Measurements from ENCODE around the gene SLC4A3.
"Not testable (repeated sequence)": the region's sequence is repeated elsewhere in the genome, so short reads cannot be mapped to it uniquely, and the experiment has no call there.

Gene SLC4A3

DNA sequence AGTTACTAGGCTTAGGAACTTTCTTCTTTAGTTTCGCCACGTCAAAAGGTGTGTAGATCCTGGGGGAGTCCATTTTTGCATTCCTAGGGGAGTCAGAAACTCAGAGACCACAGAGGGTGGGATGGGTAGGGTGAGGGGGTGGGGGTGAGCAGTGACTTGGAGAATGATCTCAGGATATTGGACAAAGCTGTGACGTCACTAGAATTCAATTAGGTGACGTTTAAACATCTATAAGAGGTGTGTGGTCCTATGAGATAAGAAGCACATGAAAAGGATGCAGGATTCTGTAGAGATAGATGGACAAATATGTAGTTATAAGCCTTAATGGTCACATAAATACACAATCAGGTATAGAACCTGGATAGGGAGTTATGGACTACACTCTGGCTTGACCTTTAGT lies 21.5 kb downstream of the SLC4A3 start:
- DNase-seq: no peak

DNA sequence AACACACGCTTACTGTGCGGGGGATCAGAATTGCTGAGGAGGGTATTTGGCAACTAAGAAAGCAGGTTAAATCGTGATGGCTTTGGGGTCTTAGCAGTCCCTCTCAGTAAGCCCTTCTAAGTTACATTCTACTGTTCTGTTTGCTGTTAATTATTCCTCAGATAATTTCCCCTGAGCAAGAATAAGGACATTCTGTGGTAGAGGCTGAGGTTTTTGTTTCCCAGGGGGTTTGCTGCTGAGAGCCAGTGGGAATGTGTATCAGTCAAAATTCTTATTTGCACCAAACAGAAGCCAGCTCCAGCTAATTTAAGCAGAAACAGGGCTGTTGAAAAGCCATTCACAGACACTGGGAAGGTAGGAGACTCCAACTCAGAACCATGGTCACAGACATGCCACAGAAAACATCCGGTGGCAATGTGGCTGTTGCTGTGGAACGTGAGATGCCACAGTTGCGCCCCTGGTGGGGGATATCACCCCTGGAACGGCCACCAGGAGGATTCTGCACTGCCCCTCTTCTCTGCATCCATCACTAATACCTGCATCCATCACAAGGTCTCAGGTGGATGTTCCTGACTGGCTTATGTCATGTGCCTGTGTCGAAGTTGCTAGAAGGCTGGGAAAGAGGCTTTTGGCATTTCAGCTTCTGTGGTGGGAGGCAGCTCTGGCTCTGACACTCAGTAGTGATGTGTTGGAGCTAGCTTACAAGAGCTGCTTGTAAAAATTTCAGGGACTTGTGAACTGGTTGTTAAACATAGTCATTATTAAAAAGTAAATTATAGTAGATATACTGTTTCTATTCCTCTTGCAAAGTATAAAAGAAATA lies 23.2 kb downstream of the SLC4A3 start:
- DNase-seq: no peak

DNA sequence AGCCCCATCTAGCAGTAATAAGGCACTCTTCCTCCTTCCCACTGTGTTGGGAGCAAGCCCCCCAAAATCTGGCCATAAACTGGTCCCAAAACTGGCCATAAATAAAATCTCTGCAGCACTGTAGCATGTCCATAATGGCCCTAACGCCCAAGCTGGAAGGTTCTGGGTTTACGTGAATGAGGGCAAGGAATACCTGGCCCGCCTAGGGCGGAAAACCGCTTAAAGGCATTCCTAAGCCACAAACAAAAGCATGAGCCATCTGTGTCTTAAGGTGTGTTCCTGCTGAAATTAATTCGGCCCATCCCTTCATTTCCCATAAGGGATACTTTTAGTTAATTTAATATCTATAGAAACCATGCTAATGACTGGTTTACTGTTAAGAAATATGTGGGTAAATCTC lies 24.2 kb downstream of the SLC4A3 start:
- DNase-seq: not testable (repeated sequence)

GRCh38 chr2:219656526-219656925 lies 29.1 kb downstream of the SLC4A3 start:
- no peak for DNase-seq

DNA sequence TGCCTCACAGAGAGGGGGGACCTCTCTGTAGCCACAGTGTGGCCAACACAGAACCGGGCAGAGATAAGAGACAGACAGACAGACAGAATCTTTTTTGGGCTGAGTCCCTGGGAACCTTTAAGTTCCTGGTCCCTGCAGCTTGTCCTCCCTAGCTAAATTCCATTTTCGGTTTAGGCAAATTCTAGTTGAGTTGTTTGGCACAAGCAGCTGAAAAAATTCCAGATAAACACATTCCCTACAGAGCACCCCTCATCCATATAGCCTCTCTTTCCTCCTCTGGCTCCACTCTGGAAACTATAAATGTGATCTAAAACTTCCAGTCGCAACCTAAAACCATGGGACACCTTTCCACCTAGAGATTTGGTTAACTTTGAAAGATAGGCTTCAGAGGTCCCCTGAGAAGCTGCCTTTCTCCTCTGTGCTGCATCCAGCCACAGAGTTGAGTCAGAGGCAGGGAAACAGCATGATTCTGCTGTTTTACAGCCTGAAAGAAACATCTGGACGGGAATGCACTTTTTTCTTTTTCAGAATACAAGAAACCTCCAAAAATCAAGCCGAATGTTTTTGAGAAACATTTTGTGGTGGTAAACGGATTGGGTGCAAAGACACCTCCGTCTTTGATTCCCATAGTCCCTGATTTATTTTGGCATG lies 30.9 kb downstream of the SLC4A3 start:
- no peak for DNase-seq

DNA sequence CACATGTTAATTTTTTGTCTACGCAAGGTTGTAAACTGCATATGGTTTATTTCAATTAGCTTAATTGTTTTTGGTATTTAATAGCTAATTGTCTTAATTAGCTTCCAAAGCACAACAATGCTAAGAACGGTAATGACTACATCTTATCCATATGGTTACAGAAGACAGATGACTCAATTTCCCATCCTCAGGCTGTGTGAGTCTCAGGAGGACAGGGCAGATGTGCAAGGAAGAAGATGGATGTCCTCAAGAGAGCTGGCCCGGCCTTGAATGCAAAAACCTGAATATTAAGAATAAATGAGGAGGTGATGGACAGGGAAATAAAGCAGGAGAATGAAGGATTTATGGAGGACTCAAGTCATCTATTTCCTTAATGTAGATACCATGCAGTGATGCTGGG lies 31.4 kb downstream of the SLC4A3 start:
- DNase-seq: no peak

DNA sequence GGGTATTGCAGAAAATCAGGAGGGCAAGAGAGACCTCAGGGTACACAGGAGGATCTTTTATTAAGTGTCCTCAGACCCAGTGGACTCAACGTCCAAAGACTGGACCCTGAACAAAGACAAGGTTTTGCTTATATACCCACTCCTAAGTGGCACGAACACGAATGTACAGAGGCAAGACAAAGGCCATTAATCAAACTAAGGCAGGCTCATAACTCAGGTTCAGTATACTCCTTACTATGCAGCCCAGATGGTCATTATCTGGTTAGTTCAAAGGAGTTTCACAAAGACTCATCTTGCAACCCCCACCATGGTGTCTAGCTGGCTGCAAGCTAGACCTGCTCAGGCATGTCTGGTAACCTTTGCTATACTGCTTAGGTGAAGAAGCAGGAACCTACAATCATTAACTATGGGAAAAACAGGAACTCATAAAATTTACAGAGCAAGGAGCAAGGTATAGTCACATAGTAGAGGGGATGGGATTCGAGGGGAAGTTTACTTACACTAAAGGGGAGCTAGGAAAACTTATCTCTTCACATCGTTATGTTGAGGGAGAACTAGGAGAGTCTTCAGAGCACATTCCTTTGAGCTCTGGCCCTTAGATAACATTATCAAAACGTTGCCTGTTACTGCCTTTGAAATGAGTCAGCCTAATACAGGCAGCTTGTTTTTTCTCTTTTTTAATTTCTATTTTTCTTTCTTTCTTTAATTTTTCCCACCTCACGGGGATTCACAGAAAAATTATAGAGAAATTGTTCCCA lies 33.9 kb downstream of the SLC4A3 start:
- DNase-seq: no peak

- no peak for DNase-seq
Observed at GRCh38 chr2:219661955-219662395, 34.5 kb downstream of the SLC4A3 start.

- DNase-seq: no peak
Observed at GRCh38 chr2:219662566-219662965, 35.1 kb downstream of the SLC4A3 start.

DNA sequence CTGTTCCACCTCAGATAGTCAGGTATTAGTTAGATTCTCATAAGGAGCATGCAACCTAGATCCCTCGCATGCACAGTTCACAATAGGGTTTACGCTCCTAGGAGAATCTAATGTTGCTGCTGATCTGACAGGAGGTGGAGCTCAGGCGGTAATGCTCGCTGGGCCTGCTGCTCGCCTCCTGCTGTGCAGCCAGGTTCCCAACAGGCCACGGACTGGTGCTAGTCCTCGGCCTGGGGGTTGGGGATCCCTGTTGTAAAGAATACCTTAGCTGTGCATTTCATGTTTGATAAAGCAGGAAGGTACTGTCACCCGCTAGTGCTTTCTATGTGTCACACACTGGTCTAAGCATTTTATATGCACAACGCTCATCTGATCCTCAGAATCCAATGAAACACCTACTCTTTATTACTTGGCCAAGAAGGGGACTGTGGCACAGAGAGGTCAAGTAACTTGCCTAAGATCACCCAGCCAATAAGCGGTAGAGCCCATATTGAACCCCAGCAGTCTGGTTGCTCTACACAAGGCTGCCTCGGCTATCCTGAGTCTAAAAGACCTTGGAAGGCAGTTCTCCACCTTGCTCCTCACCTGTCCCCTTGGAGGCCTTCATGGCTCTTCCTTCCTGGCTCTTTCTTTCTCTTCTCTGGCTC lies 35.8 kb downstream of the SLC4A3 start:
- no peak for DNase-seq

DNA sequence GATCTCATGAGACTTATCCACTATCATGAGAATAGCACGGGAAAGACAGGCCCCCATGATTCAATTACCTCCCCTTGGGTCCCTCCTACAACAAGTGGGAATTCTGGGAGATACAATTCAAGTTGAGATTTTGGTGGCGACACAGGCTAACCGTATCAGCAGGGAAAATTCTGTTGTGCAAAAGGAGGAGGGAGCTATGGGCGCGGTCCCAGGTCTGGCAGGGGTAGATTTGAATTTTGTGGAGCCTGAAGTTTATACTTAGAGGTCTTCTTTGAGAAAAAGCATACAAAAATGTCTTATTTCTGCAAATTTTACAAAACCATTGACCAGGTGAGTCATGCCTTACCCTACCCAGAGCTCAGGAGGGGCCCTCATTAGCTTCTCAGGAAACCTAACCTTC lies 36.6 kb downstream of the SLC4A3 start:
- DNase-seq: no peak

DNA sequence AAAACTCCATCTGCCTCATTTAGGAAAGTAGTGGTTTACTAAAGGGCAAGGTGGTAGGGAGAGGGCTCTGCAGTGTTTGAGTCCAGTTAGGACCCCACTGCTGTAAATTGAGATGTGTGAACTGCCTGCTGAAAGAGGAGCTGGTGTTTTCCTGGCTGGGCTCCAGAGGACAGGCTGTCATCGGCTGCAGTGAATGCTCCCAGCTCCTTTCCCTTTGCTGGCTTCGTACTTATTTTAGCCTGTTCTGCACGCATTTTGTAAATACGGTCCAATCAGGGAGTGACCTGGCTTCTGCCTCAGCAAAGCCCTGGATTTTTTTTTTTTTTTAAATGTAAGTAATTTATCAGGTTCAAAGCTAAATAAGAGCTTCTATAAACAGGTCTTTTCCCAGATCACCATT lies 37.5 kb downstream of the SLC4A3 start:
- DNase-seq: peak in 1 of 2 experiments; percentile 9

- DNase-seq: no peak
Observed at GRCh38 chr2:219665926-219666325, 38.5 kb downstream of the SLC4A3 start.

DNA sequence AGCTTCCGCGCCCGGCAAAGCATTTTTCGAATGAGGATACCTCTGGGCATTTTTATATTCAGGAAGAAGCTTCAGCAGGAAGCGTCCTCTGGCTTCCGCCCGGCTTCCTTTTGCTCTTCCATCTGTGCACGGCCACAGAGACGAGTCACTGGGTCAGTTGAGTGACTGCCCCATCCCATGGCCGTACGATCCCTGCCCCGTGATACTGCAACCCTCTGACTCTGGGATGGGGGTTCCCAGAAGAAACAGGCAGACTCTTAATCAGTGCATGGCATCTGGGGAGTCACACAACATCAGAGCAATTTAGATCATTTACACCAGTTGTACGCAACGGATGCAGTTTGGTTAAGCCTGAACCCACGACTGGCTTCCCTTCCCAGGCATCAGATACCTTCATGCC lies 40.9 kb downstream of the SLC4A3 start:
- DNase-seq: no peak

GRCh38 chr2:219670386-219670785 lies 43.0 kb downstream of the SLC4A3 start:
- no peak for DNase-seq

GRCh38 chr2:219671279-219671678 lies 43.8 kb downstream of the SLC4A3 start:
- no peak for DNase-seq

DNA sequence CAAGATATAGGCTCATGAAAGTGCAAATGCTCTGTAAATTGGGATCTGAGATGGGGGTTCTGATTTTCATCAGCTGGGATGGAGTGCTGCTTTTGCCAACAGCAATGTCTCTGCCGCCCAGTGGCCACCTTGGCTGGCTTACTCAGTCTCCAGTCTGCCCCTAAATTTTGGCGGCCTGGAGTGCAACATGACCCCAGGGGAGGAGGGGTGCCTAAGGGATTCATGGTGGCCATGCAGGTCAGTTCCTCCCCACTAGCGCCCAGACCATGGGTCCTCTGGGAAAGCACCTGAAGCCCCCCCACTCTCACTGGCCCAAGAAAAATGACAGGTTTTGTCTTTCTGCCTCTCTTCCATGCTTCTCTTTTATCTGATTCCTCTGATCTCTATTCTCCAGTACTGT lies 45.0 kb downstream of the SLC4A3 start:
- DNase-seq: no peak

- no peak for DNase-seq
Observed at GRCh38 chr2:219675221-219675620, 47.8 kb downstream of the SLC4A3 start.

DNA sequence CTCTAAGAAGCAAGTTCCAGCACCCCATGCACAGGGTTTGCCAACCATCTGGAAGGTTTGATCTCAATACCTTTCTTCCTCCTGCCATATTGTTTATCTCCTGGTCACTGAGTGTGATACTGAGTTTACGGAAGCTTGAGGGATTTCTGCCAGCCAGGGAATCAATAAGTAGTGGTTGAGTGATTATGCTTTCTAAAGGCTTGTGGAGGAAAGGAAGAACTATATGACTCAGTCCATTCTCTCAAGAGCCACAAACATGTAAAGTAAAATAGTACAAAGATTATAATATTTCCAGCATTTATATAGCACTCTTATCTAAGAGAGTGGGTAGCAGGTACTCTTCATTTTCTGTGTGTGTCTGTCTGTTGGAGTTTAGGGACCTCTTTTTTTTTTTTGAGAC lies 49.2 kb downstream of the SLC4A3 start:
- DNase-seq: no peak

DNA sequence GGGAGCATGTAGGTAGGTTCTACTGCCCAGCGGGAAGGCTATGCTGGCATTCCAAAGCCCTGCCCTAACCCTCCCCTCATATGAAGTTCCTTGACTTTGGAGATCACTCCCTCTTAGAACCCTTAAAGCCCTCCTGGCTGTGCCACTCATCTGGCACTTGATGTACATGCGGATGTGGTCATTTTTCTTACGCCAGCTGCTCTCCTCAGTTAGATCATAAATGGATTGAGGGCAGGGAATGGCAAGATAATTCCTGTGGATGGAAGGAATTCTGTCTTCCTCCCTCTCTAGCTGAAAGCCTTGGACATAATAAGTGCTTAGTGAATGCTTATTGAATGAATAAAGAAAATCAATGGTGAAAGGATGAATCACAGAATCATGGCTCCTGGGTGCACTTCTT lies 51.6 kb downstream of the SLC4A3 start:
- no peak for DNase-seq

DNA sequence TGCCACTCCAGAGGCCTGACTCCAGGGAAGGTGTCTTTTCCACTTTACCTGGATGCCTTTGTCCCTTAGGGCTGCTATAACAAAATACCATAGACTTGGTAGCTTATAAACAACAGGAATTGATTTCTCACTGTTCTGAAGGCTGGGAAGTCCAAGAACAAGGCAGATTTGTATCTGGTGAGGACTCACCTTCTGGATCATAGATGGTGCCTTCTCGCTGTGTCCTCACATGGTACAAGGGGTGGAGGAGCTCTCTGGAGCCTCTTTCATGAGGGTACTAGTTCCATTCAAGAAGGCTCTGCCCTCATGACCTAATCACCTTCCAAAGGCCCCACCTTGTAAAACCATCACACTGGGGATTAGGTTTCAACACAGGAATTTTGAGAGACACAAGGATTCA lies 52.1 kb downstream of the SLC4A3 start:
- DNase-seq: no peak

GRCh38 chr2:219680958-219681693 lies 53.7 kb downstream of the SLC4A3 start:
- DNase-seq: no peak
